Measurements from ENCODE around the gene TMCO4.

The TMCO4 gene

GRCh38 chr1:19656780-19657466, 142.8 kb downstream of the TMCO4 start:
- no peak for DNase-seq (ENCODE audit: low read depth in 2 of 2)

GRCh38 chr1:19656134-19656779, 143.5 kb downstream of the TMCO4 start:
- no peak for DNase-seq (ENCODE audit: low read depth in 2 of 2)

DNA sequence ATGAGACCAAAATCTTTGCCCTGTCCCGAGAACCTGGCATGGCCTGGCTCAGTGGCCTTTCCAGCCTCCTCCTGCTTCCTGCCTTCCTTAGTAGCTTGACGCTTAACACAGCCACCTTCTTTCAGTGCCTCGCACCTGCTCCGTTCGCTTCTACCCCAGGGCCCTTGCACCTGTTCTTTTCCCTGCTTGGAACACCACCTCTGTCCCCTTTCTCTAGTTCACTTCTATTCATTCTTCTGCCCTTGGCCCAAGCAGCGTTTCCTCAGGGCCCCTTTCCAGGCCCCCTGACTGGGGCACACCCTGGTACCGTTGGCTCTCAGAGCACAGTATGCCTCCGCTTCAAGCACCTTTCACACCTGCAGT, 144.0 kb downstream of the TMCO4 start:
- no peak for DNase-seq (ENCODE audit: low read depth in 2 of 2)

DNA sequence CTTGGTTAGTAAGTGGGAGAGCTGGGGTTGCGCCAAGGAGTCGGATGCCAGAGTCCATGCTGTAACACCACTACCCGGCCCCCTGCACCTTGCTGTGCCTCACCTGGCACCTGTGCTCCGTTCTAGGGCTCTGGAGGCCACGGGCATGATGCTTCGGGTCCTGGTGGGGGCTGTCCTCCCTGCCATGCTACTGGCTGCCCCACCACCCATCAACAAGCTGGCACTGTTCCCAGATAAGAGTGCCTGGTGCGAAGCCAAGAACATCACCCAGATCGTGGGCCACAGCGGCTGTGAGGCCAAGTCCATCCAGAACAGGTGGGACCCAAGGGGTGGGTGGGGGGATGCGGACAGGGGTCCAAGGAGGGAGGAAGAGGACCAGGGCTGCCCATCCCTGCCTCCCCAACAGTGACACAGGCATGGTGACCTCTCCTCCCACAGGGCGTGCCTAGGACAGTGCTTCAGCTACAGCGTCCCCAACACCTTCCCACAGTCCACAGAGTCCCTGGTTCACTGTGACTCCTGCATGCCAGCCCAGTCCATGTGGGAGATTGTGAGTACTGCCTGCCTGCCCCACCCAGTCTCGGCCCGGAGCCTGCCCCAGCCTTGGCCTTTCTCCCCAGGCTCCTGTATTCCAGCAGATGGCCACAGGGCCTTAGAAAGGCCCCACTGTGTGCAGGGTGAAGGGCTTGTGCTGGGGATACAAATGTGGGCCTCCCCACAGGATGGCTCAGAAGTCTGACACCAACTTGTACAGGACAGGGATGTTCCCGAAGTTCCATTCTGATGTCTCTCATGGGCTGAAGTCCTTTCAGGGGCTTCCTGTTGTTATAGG, 144.6 kb downstream of the TMCO4 start:
- no peak for DNase-seq (ENCODE audit: low read depth in 2 of 2)

DNA sequence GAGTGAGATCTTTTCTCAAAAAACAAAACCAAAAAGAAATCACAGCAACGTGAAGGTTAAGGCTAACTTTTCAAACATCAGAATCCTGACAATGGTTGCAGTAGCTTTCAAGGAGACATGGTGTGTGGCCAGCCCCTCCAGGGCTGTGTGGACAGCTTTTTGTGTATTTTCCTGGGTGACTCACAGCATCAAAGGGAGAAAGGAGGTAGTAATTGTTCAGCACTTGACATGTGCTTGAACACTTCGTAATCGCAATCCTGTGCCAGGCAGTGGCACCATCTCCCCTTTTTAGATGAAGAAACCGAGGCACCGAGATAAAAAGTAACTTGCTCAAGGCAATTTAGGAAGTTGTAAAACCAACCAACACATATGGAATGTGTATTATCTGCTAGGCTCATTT, 145.3 kb downstream of the TMCO4 start:
- no peak for DNase-seq (ENCODE audit: low read depth in 2 of 2)

DNA sequence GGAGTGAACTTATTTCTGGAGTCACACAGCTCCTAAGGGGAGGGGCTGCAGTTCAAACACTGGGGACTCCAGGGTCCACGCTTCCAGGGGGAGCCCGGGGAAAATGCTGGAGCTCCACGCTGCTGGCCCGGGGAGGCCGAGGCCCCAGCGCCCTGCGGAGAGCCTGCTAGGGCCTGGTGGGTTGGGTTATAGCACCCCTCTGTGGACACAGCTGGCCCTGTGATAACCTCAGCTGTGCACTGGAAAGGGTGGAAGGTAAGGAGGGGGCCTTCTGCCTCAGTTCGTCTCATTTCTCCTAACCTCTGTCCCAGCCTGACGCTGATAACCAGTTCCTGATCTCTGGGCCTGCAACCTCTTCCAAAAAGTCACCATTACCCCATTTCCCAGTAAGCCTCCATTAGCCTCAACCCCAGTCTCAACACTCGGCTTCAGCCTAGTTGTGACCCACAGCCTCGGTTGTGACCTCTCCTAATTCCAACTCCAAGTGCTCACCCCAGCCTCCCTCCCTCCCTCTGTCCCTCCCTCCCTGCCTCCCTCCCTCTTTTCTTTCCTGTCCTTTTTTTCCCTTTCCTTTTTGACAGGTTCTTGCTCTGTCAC, 148.5 kb downstream of the TMCO4 start:
- DNase-seq (ENCODE audit: low read depth in 2 of 2) = no peak

DNA sequence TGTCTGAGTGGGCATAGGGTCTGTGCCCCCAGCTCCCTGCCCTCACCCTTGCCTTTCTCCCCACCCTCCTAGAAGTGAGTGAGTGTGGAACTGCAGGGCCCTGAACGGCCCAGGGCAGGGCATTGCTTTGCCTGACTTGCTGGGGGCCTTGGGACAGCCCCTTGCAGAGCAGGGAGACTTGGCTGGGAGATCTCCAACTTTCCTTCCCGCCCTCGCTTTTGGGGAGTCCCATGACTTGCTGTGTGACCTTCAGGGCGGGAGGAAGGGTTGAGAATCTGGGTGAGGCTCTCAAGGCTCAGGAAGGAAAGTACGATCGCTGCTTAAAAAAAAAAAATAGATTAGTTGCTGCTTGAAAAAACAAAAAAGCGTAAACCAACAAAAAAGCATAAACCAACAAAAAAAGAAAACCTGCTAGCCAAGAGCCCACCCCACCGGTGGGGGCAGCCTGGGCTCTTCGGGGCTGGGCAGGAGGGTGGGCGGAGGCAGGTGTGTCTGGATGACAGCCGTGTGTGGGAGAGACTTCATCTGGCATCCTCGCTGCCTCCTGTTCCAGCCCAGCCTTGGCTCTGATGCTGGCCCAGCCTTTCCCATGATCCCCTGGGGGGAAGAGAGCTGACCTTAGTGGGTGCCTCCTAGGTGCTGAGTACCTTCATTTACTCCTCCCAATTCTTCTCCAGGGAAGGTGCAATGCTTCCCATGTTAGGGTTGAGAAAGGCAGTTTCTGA, 149.1 kb downstream of the TMCO4 start:
- no peak for DNase-seq (ENCODE audit: low read depth in 2 of 2)

GRCh38 chr1:19648689-19649088, 151.0 kb downstream of the TMCO4 start:
- DNase-seq (ENCODE audit: low read depth in 2 of 2) = no peak

GRCh38 chr1:19648239-19648638, 151.5 kb downstream of the TMCO4 start:
- no peak for DNase-seq (ENCODE audit: low read depth in 2 of 2)

DNA sequence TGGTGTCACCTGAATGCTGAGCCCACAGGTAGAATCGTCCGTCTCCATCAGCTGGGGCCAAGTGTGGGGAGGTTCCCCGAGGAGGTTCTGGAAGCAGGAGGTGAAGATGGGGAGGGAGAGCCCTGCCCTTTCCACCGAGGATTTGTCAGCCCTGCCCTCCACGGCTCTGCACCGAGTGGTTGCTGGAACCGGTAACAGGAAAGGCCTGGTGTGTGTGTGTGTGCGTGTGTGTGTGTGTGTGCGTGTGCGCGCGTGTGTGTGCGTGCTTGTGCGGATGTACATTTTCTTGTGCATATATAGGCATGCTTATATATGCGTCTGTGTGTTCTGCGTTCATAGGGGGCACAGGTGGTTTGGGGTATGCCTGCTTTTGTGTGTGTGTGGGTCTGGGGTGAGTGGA, 152.1 kb downstream of the TMCO4 start:
- DNase-seq (ENCODE audit: low read depth in 2 of 2) = no peak

DNA sequence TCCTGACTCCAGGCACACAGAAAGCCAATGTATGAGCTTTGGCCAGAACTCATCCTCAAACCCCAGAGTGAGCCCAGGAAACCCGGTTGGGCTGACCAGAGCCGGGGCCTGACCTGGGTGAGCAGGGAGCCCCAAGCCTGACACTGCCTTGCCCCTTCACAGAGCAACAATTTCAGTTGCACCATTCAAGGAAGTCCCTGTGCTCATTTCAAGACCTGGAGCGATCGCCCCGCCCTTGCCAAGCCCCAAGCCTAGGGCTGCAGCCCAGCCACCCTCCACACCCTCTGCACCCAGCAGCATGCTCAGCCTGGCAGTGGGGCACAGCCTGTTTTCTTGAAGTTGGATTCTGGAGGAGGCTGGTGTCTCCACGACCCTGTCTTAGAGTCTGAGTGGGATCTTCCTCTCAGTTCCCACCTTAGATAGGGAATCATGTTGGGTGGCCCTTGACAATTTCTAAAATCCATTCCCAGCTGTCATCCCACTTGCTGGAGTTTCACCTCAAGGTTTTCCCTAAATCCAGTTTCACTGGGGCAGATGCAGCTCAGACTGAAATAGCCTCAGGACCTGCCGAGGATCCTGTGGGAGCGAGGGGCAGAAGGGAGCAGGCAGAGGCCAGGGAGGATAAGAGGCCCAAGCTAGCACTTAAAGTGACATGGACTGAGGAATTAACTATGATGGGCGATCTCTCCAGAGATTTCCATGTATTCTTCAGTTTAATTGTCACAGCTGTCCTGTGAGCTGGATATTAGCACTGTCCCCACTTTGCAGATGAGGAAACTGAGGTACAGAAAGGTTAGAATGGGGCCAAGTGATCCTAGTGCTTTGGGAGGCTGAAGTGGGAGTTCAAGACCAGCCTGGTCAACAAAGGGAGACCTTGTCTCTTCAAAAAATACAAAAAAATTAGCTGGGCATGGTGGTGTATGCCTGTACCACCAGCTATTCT, 153.1 kb downstream of the TMCO4 start:
- no peak for DNase-seq (ENCODE audit: low read depth in 2 of 2)

DNA sequence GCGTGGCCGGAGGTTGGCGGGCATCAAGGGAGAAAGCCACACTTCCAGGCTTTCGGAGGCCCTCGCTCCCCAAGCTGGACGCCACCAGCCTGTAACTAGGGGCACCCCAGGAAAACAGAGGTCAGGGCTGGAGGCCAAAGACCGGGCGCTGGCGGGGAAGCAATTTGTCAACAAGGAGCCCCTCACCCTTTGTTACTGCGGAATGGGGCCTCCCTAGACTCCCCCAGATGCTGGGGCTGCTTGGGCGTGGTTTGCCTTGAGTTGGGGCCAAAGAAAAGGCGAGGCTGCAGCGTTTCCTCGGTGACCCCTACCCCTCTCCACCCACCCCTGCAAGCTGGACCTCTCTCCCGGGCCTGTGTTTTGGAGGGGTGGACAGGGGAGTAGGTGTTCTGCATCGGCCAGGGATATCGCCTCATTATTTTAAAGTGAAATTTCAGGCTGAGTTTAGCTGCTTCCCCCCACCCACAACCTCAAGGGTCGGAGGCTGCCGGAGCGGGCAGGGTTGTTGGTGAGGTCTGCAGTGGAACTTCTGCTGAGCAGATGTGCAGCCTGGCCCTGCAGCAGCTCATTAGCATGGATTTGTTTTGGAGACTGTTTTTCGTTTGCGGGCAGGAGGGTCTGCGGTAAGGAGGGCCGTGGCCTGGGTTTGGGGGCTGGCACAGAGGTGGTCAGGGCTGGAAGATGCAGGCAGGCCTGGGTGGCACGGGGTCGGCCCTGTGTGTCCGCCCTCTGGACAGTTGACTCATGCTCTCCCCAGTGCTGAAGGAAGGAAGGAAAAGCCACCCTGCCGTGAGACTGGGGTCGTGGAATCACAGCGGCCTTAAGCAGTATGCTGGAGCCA, 154.1 kb downstream of the TMCO4 start:
- no peak for DNase-seq (ENCODE audit: low read depth in 2 of 2)

DNA sequence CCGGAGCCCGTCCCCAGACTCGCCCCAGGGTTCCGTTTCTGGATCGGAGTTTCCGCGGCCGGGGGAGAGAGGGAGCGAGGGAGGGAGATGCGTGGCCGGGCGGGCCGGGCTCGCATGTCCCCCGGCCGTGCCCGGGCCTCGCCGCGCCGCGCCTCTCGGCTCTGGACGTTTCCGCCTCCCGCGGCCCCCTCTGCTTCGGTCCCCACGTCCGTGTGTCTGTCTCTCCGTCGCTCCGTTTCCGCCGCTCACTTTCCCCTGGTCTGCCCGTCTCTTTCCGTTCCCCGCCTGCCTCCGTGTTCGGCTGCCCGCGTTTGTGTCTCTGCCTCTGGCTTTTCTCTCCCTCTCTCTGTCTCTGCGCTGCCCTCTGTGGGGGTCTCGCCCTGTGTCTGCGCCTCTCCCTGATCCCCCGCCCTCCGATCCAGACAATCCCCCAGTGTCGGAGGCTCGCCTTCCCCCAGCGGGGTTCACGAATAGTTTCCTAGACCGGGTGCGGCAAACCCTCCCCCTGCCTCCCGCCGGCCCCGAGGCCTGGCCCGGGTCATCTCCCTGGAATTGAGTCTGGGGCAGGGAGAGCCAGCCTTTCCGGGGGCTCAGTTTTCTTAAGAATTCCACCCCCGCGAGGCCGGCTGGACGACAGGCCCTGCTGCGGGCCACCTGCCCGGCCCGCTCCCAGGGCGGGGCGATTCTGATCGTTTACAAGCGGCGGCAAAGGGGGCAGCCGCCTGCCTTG, 154.9 kb downstream of the TMCO4 start:
- DNase-seq (ENCODE audit: low read depth in 2 of 2) = peak in 1 of 2 donors; percentile 36

- no peak for DNase-seq (ENCODE audit: low read depth in 2 of 2)
Measured at GRCh38 chr1:19644395-19644680, 155.4 kb downstream of the TMCO4 start.

- peak; percentile 66 to 67 for DNase-seq (ENCODE audit: low read depth in 2 of 2)
Measured at GRCh38 chr1:19643602-19644394, 155.9 kb downstream of the TMCO4 start, which contains the start of gene NBL1. TSS of gene NBL1 (plus strand) at chr1:19644311. CDS start at chr1:19655031, 10,720 bp downstream.

GRCh38 chr1:19643121-19643520, 156.6 kb downstream of the TMCO4 start:
- no peak for DNase-seq (ENCODE audit: low read depth in 2 of 2)

DNA sequence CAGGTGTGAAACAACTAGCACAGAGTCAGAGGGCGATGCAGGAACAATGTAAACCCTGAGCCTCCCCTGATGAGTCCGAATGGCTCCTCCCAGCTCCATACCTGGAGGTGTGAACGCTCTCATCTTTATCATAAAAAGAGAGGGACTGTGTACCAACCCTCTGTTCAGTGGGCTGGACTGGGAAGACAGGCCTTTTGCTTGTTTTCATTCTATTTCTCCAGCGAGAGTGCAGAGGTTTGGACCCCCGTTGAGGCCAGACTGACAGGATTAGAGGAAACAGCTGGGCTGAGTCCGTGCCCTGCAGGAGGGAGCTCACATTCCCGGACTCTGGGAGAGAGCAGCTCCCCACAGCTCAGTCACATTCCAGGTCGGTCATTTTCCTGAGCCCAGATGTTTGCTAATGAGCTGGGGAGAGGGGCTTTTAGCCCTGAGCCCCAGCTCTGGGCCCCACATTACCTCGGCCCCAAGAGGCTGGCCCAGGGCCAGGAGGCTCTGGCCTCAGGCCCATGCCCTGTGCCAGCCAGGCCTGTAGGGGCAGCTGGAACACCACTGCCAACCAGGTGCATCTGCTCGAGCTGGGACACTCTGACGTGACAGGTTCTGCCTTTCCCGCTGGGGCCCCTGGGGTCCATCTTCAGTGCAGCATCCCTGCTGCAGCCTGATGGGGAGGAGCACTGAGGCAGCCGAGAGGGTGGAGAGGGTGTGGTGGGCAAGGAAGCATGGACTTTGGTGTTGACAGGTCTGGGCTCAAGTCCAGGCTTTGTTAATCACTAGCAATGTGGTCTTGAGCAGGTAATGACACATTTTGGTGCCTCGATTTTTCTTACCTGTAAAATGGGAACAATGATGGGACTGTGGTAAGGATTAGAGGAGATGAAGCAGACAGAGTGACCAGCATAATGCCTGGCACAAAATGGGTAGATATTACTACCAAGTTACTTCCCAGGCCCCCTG, 159.1 kb downstream of the TMCO4 start:
- no peak for DNase-seq (ENCODE audit: low read depth in 2 of 2)

All from stimulated activated CD4-positive, alpha-beta T cell treated with anti-CD3 and anti-CD28 coated beads, Interleukin-1b, Interleukin-23, amount 100 ng/mL, for 4 hours (primary cell).